Activated CD4-positive, alpha-beta memory T cell treated with anti-CD3 and anti-CD28 coated beads for 36 hours (primary cell): ENCODE measurements around the gene COL6A1. TPM values are rescaled to one million over a fixed set of nuclear protein-coding genes. Genes with fewer than 3 reads are reported as not detected.
A peak's percentile ranks its signal among the peaks of the same experiment; 100 is the strongest.
"Not testable (repeated sequence)": the region's sequence is repeated elsewhere in the genome, so short reads cannot be mapped to it uniquely, and the experiment has no call there.

ENCODE experiments used
- CTCF ChIA-PET: fragments of 350-600 bp; sonication (Branson Sonifier 250); formaldehyde crosslinking; loops from one replicate; lab custom pipeline; 2021; ENCODE audit warnings: antibody characterized with exemption, inconsistent platforms; lab: Charles Lee
- POLR2A ChIA-PET: fragments of 350-600 bp; sonication (Branson Sonifier 250); formaldehyde crosslinking; loops from one replicate; lab custom pipeline; 2021; ENCODE audit warnings: antibody characterized with exemption; lab: Charles Lee
- DNase-seq: peaks from one replicate; pipeline ENCODE4 v3.0.0-alpha.2; 2020
- H3K27ac Mint-ChIP-seq: one replicate; pipeline ENCODE4 v1.8.0; 2021; ENCODE audit warnings: mixed read lengths
- H3K27me3 Mint-ChIP-seq: one replicate; pipeline ENCODE4 v1.8.0; 2021; ENCODE audit warnings: mixed read lengths
- H3K36me3 Mint-ChIP-seq: one replicate; pipeline ENCODE4 v1.8.0; 2021; ENCODE audit warnings: mixed read lengths
- H3K4me1 Mint-ChIP-seq: one replicate; pipeline ENCODE4 v1.8.0; 2021; ENCODE audit warnings: low read depth, mixed read lengths
- H3K4me3 Mint-ChIP-seq: one replicate; pipeline ENCODE4 v1.8.0; 2021; ENCODE audit warnings: mild to moderate bottlenecking, mixed read lengths
- H3K9me3 Mint-ChIP-seq: one replicate; pipeline ENCODE4 v1.8.0; 2021; ENCODE audit warnings: mixed read lengths
- intact Hi-C: fragments of 100-400 bp; cut with micrococcal nuclease; formaldehyde crosslinking; loops from one replicate; pipeline ENCODE4 v1.15.1; 2023
- total RNA-seq, 2 experiments: library from RNA; stranded (reverse); gene quantifications; one replicate each; pipeline ENCODE4 v1.2.3, GENCODE V29; 2021

Gene COL6A1
- total RNA-seq, 2 experiments from 2014 or later = 0.39 to 0.40 TPM

DNA sequence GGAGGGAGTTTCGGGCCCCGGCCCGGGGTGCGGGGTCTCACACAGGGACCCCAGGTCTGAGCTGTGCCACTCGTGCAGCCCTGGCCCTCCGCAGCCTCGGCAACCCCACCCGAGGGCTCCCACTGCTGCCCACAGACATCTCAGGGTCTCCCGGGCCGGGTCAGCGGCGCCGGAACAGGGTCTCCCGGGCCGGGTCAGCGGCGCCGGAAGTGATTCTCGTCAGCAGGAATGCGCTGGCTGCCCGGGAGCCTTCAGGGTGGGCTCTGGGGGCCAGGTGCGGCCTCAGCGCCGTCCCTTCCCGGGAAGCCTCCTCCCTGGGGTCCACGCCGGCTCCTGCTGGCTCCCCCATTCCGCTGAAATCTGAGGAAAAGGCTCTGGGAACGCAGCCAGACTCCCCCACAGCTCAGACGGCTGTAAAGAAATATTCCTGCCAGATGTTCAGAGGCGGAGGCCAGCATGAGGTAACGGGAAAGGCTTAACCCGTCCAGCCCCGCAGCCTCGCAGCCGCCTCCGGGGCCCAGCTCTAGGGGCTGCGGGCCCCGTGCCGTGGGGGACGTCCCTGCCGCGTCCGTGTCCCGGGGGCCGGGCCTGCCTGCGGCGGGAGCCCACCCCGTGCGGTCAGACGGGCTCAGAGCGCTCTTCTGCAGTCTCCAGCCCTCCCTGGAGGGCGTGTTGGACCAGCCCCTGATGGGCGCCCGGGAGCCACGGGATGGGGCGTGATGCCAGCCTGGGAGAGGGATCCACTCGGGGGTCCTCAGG lies 8.7 kb upstream of the COL6A1 start:
- DNase-seq = no peak
- Mint-ChIP-seq H3K4me1 (peaks cover 11% of the 10 kb centered on the region), H3K9me3 (no peaks in the 10 kb centered on the region), H3K27me3 (peaks cover 30% of the 10 kb centered on the region), H3K36me3 (no peaks in the 10 kb centered on the region), H3K4me3 (no peak overlapping the region), H3K27ac (no peak overlapping the region)
- ChIA-PET POLR2A (interaction anchor here (0.6 to 1.3 kb wide), 2 partner anchors 171 to 493 kb away, joined by 3 to 6 read pairs; no protein-coding TSS in a partner anchor), CTCF (interaction anchor here (0.6 to 4.5 kb wide), 7 partner anchors 14 to 278 kb away, joined by 3 to 30 read pairs (median 3); no protein-coding TSS in a partner anchor)
- intact Hi-C loops = loop anchor here (1.0 to 5.0 kb wide), 2 partner anchors 124 to 171 kb away; partner anchors contain the start of gene COL6A2

DNA sequence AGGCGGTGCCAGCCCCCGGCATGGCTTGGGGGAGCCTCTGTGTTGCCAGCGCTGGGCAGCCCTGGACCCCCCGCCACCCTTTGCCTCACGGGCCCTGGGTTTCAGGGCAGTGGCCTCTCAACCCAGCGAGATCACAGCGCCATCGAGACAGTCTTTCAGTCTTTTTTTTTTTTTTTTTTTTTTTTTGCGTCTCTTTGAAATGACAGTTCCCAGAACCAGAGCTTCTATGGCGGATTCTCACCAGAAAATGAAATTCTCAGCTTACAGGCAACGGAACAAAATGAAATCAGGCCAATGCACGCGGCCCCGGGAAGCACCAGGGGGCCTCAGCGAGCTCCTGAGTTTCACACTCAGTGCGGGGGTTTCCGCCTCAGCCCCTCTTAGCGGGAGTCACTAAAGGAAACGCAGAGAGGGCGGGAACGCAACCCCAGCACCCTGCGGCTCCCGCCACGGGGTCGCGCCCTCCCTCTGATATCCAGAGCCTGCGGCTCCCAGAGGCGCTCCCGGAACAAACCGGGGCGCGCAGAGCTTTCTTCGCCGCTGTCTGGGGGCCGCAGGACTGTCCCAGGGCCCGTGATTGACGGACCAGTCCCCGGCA lies 8.0 kb upstream of the COL6A1 start:
- H3K27me3 Mint-ChIP-seq = peaks cover 28% of the 10 kb centered on the region
- peak overlapping the region; percentile 13 for H3K27ac Mint-ChIP-seq
- peak overlapping the region; percentile 69 for H3K4me3 Mint-ChIP-seq
- peak; percentile 87 for DNase-seq
- no peaks in the 10 kb centered on the region for H3K9me3 Mint-ChIP-seq
- intact Hi-C loops = loop anchor here (1.0 to 5.0 kb wide), 2 partner anchors 124 to 171 kb away; partner anchors contain the start of gene COL6A2
- peaks cover 11% of the 10 kb centered on the region for H3K4me1 Mint-ChIP-seq
- no peaks in the 10 kb centered on the region for H3K36me3 Mint-ChIP-seq
- CTCF ChIA-PET = interaction anchor here (0.6 to 4.5 kb wide), 5 partner anchors 9 to 180 kb away, joined by 3 to 30 read pairs (median 3); no protein-coding TSS in a partner anchor
- POLR2A ChIA-PET = interaction anchor here (0.6 to 1.3 kb wide), 2 partner anchors 170 to 494 kb away, joined by 3 to 6 read pairs; no protein-coding TSS in a partner anchor

DNA sequence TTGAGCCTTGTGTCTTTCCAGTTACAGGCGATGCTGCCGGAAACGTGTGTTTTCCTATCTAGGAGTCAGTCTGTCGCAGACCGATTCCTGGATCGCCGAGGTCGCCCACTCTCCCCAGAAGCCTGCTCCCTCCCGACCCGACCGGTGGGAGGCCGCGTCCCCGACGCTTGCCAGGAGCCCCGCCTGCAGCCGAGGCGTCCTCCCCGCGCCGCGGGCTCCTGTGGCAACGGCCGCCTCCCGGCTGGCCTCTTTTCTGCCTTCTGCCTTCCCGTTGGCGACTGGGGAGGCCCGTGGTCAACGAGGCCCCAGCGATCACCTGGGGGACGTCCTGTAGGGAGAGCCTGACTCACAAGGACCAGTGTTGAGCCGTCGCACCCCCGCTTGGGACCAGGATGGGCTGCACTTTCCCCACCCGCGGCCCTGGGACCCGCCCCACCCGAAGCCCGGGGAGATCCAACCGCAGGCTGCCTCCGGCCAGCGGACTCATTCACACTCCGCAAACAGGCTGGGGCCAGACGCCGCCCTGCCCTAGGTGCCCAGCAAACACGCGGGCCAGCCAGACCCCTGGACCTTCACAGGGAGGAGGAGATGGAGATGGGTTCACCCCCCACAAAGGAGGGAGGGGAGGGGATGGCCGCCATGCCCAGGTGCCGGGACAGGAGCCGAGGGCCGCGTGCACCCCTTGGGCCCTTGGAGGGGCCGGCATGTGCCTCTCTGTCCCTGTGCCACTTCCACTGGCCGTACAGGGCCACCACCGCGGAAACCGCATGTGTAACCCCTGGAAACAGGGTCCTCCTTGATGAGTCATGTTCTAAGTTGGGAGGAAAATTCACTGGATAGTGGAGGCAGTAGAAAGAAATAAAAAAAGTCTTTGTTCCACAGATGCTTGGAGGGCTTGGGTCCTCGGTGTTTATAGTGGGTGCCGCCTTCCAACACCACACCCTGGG lies 7.2 kb upstream of the COL6A1 start:
- Mint-ChIP-seq H3K36me3 (no peaks in the 10 kb centered on the region), H3K27ac (no peak overlapping the region), H3K4me1 (peaks cover 11% of the 10 kb centered on the region), H3K27me3 (peaks cover 28% of the 10 kb centered on the region), H3K4me3 (peak overlapping the region; percentile 69), H3K9me3 (no peaks in the 10 kb centered on the region)
- POLR2A ChIA-PET = interaction anchor here (1.3 kb wide), 1 partner anchor 169 kb away, joined by 6 read pairs; no protein-coding TSS in a partner anchor
- CTCF ChIA-PET = interaction anchor here (0.6 to 1.2 kb wide), 3 partner anchors 10 to 179 kb away, joined by 3 read pairs; no protein-coding TSS in a partner anchor
- peak; percentile 35 for DNase-seq
- intact Hi-C loops = loop anchor here (5.0 kb wide), 1 partner anchor 123 kb away; the partner anchor contains the start of gene COL6A2

DNA sequence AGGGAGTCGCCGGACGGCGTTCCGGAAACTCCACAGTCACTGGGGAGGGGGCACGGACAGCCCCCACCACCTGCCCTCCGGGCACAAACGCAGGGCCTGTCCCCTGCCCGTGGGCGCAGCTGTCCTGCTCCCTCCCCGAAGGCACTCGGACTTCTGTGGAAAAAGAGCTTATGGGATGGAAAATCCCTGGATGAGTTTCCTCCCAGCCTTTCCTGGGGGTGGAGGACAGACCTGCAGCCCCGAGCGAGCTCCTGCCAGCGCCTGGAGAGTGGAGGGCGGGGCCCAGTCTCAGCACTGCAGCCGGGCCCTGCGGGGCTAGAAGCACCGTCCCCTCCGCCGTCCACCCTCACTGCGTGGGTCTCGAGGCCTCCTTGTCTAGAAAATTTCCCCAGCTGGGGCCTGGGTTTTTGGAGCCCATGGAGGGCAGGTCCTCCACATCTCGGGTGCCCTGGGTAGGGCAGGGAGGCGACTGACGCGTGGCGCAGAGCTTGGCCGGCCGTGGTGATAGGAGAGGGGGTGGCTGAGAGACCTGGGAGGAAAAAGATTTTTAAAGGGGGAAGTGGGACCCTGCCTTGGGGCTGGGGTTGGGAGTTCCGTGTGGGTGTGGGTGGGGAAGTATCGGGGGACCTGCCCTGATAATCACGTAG lies 6.4 kb upstream of the COL6A1 start:
- ChIA-PET CTCF (no interaction called here), POLR2A (no interaction called here)
- H3K27me3 Mint-ChIP-seq = peaks cover 27% of the 10 kb centered on the region
- H3K9me3 Mint-ChIP-seq = no peaks in the 10 kb centered on the region
- intact Hi-C loops = no loop called here
- peak; percentile 12 for DNase-seq
- no peak overlapping the region for H3K4me3 Mint-ChIP-seq
- H3K36me3 Mint-ChIP-seq = no peaks in the 10 kb centered on the region
- H3K27ac Mint-ChIP-seq = no peak overlapping the region
- H3K4me1 Mint-ChIP-seq = peaks cover 11% of the 10 kb centered on the region

DNA sequence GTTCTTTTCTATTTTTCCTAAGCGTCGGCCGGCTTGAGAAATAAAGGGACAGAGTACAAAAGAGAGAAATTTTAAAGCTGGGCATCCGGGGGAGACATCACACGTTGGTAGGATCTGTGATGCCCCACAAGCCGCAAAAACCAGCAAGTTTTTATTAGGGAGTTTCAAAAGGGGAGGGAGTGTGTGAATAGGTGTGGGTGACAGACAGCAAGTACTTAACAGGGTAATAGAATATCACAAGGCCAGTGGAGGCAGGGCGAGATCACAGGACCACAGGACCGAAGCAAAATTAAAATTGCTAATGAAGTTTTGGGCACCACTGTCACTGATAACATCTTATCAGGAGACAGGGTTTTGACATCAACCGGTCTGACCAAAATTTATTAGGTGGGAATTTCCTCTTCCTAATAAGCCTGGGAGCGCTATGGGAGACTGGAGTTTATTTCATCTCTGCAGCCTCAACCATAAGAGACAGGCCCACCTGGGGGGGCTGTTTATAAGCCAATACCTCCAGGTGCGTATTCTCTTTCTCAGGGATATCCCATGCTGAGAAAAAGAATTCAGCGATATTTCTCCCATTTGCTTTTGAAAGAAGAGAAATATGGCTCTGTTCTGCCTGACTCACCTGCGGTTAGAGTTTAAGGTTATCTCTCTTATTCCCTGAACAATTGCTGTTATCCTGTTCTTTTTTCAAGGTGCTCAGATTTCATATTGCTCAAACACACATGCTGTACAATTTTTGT lies 5.7 kb upstream of the COL6A1 start:
- CTCF ChIA-PET, H3K4me3 Mint-ChIP-seq, H3K9me3 Mint-ChIP-seq, POLR2A ChIA-PET, H3K27ac Mint-ChIP-seq, intact Hi-C loops, H3K36me3 Mint-ChIP-seq: not testable (repeated sequence)
- peak; percentile 7 for DNase-seq
- Mint-ChIP-seq H3K27me3 (peaks cover 27% of the 10 kb centered on the region), H3K4me1 (peaks cover 11% of the 10 kb centered on the region)

DNA sequence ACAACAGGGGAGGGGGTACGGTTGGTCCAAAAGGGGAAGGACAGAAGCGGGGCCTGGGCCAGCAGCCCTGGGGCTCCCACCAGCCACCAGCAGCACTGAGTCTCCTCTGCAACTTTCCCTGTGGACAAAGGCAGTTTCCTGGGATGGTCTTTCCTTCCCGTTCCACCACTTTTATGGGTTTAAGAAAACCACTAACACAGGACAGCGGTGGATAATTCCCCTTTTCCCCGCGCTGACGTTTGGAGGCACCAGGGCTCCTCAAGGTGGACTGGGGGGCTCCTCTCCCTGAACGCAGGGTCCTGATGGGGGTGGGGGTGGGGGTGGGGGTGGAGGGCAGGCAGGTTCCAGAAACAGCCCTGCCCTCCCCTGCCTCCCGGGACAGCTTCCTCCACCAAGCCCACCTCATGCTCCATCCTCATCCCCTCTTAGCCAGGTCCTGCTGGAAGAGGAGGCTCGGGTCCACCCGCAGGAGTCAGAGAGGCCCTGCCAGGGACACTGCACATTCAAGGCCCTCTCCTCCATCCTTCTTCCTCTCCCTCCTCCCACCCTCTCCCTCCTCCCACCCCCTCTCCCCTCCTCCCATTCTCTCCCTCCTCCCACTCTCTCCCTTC lies 4.8 kb upstream of the COL6A1 start:
- peaks cover 11% of the 10 kb centered on the region for H3K4me1 Mint-ChIP-seq
- peaks cover 27% of the 10 kb centered on the region for H3K27me3 Mint-ChIP-seq
- no peaks in the 10 kb centered on the region for H3K9me3 Mint-ChIP-seq
- POLR2A ChIA-PET = no interaction called here
- CTCF ChIA-PET = no interaction called here
- no peak overlapping the region for H3K4me3 Mint-ChIP-seq
- no peaks in the 10 kb centered on the region for H3K36me3 Mint-ChIP-seq
- intact Hi-C loops = no loop called here
- no peak for DNase-seq
- no peak overlapping the region for H3K27ac Mint-ChIP-seq

DNA sequence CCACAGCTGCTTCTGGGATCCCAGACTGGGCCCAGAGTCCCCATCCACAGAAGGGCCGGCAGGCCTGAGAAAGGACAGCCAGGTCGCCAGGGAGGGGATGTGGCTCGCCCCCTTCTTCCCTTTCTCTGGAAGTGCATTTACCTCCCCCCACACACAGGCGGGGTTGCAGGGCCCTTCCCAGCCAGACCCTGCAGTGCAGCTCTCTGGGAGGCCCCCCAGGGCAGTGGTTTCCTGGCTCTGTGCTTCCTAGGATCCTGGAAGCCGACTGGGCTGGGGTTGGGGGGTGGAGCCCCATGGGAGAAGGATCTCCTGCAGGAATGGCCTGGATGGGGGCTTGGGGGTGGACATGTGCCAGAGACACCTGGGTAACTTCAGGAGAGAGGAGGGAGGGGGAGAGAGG lies 4.2 kb upstream of the COL6A1 start:
- Mint-ChIP-seq H3K9me3 (no peaks in the 10 kb centered on the region), H3K27me3 (peaks cover 27% of the 10 kb centered on the region), H3K36me3 (no peaks in the 10 kb centered on the region), H3K4me1 (peaks cover 11% of the 10 kb centered on the region), H3K4me3 (no peak overlapping the region), H3K27ac (no peak overlapping the region)
- CTCF ChIA-PET = no interaction called here
- POLR2A ChIA-PET = no interaction called here
- peak; percentile 6 for DNase-seq
- intact Hi-C loops = no loop called here

DNA sequence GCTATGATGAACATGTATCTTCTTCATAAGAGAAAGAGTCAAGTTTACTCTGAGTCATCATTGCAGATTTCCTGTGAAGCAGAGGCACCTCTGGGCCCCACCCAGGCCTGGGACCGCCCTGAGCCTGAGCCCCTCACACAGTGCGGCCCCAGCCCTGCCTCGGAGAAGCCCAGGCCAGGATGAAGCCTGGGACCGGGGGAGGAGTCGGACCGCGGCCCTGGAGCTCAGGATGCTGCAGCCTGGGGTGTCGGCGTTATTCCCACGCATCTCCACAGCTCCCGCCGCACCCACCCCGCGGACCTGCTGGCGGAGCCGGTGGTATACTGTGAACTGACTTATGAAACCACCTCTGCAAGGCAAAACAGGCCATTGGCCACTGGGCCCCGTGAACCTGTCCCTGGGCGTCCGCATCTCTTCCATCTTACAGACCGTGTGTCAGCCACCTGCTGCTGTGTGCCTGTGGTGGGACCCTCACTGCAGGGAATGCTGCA lies 2.4 kb upstream of the COL6A1 start:
- no peaks in the 10 kb centered on the region for H3K36me3 Mint-ChIP-seq
- H3K4me3 Mint-ChIP-seq = no peak overlapping the region
- no peaks in the 10 kb centered on the region for H3K9me3 Mint-ChIP-seq
- peaks cover 10% of the 10 kb centered on the region for H3K4me1 Mint-ChIP-seq
- CTCF ChIA-PET = no interaction called here
- H3K27me3 Mint-ChIP-seq = peaks cover 25% of the 10 kb centered on the region
- no peak for DNase-seq
- POLR2A ChIA-PET = no interaction called here
- intact Hi-C loops = no loop called here
- H3K27ac Mint-ChIP-seq = no peak overlapping the region

DNA sequence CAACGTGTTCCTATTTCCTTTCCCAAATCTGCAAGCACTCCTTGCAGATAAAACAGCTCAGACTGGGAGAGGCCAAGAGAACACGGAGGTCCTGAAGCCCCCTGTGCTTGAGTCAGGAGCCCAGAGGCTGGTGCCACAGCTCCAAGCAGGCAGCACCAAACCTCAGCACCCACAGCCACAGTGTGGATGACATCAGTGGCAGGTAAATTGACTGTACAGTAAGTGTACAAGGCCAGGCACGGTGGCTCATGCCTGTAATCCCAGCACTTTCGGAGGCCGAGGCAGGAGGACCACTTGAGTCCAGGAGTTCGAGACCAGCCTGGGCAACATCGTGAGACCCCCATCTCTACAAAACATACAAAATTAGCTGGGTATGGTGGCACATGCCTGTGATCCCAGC lies 1.9 kb upstream of the COL6A1 start:
- Mint-ChIP-seq H3K4me3 (no peak overlapping the region), H3K27ac (no peak overlapping the region), H3K36me3 (no peaks in the 10 kb centered on the region), H3K27me3 (peaks cover 20% of the 10 kb centered on the region), H3K4me1 (peaks cover 6% of the 10 kb centered on the region), H3K9me3 (no peaks in the 10 kb centered on the region)
- CTCF ChIA-PET = no interaction called here
- no peak for DNase-seq
- POLR2A ChIA-PET = no interaction called here
- intact Hi-C loops = no loop called here

DNA sequence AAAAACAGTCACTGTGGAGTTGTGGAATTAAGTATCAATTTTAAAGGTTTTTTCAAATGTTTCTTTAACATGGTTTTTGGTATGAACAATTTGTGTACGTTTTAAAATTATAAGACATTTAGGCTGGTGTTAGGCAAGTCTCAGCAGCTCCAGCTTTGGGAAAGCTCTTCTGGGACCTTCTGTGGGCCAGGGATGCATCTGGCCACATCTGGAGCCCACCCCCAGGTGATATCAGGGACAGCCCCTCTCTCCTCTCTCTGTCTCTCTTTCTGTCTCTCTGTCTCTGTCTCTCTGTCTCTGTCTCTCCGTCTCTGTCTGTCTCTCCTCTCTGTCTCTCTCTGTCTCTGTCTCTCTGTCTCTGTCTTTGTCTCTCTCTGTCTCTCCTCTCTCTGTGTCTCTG lies 1.3 kb upstream of the COL6A1 start:
- Mint-ChIP-seq H3K4me1 (peaks cover 4% of the 10 kb centered on the region), H3K36me3 (no peaks in the 10 kb centered on the region), H3K4me3 (no peak overlapping the region), H3K9me3 (no peaks in the 10 kb centered on the region), H3K27me3 (peaks cover 17% of the 10 kb centered on the region), H3K27ac (no peak overlapping the region)
- intact Hi-C loops = no loop called here
- DNase-seq = no peak
- ChIA-PET POLR2A (no interaction called here), CTCF (no interaction called here)
